Immature natural killer cell (primary cell): ENCODE measurements around the gene IGHMBP2. TPM values are rescaled to one million over a fixed set of nuclear protein-coding genes. Genes with fewer than 3 reads are reported as not detected.

Source experiments
- DNase-seq, 3 donors: peaks; one replicate each; pipeline ENCODE4 v3.0.0; 2022; ENCODE audit warnings: mixed read lengths in 1 of 3
- H3K27ac Mint-ChIP-seq, 6 donors: one replicate each; pipeline ENCODE4 v1.8.0; 2020; ENCODE audit warnings: mixed read lengths in 6 of 6, mild to moderate bottlenecking in 5 of 6, inconsistent platforms in 4 of 6, moderate library complexity in 3 of 6
- H3K27me3 Mint-ChIP-seq, 3 donors: one replicate each; pipeline ENCODE4 v1.8.0; 2020 to 2021; ENCODE audit warnings: low read depth in 3 of 3, mild to moderate bottlenecking in 3 of 3, mixed read lengths in 3 of 3, moderate library complexity in 3 of 3, inconsistent platforms in 1 of 3
- H3K36me3 Mint-ChIP-seq, 3 donors: one replicate each; pipeline ENCODE4 v1.8.0; 2020; ENCODE audit warnings: mixed read lengths in 3 of 3, inconsistent platforms in 2 of 3, mild to moderate bottlenecking in 2 of 3
- H3K4me1 Mint-ChIP-seq, 2 donors: one replicate each; pipeline ENCODE4 v1.8.0; 2020; ENCODE audit warnings: inconsistent platforms in 2 of 2, mild to moderate bottlenecking in 2 of 2, mixed read lengths in 2 of 2, moderate library complexity in 1 of 2
- H3K4me3 Mint-ChIP-seq, 5 donors: one replicate each; pipeline ENCODE4 v1.8.0; 2020; ENCODE audit warnings: mild to moderate bottlenecking in 5 of 5, mixed read lengths in 5 of 5, inconsistent platforms in 3 of 5, moderate library complexity in 3 of 5
- H3K9me3 Mint-ChIP-seq, 6 donors: one replicate each; pipeline ENCODE4 v1.8.0; 2020; ENCODE audit warnings: mild to moderate bottlenecking in 6 of 6, mixed read lengths in 6 of 6, inconsistent platforms in 4 of 6, moderate library complexity in 3 of 6
- polyA plus RNA-seq, 3 donors: library from polyadenylated mRNA; unstranded; fragments of 300-500 nt; fragmentation: Illumina TruSeq; gene quantifications; one replicate each; pipeline ENCODE4 v1.2.3, GENCODE V29; 2021

Gene IGHMBP2
- polyA plus RNA-seq, 3 donors from 2014 or later: 8.7 to 9.8 (median 8.9) TPM

DNA sequence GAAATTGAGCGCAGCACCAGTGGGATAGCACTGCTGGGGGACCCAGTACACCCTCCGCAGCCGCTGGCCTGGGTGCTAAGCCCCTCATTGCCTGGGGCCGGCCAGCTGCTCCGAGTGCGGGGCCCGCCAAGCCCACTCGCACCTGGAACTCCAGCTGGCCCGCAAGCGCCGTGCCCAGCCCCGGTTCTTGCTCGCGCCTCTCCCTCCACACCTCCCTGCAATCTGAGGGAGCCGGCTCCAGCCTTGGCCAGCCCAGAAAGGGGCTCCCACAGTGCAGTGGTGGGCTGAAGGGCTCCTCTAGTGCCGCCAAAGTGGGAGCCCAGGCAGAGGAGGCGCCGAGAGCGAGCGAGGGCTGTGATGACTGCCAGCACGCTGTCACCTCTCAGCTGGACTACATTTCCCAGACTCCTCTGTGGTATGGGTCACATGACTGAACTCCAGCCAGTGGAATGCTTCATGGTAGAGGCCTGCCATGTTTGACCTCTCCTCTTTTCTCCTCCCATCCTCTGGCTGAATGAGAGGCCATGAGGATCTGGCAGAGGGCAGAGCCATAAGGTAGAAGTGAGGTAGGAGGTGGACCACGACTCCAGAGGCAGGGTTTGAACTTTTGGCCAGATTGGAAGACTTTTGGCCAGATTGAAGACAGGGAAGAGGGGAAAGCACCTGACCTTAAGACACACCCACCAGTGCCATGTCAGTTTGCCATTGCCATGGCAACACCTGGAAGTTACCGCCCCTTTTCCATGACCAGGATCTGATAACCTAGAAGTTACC is 70.9 kb downstream of the IGHMBP2 start:
- no peak overlapping the region for H3K27ac Mint-ChIP-seq
- H3K36me3 Mint-ChIP-seq: no peaks in the 10 kb centered on the region
- no peaks in the 10 kb centered on the region for H3K9me3 Mint-ChIP-seq
- H3K4me1 Mint-ChIP-seq: no peaks in the 10 kb centered on the region
- H3K4me3 Mint-ChIP-seq: no peak overlapping the region
- no peak for DNase-seq
- peaks cover 3 to 4% (median 3%) of the 10 kb centered on the region in 3 donors for H3K27me3 Mint-ChIP-seq

DNA sequence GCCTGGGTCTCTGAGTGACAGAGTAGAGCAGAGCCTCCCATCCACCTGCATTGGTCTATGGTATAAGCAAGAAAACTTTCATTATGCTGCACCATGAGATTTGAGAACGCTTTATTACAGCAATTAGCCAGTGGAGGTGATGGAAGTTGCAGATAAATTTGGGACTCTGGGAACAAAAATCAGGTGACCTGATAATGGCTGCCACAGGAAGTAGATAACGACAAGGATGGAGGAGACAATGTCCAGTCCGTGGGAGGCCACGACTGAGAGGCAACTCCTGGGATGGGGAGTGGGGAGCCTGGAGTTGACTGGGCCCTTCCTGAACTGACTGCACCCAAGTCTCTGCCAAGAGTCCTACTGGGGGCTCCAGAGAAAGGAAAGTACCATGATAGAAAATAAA is 72.4 kb downstream of the IGHMBP2 start:
- H3K36me3 Mint-ChIP-seq: peaks cover 0 to 3% (median 0%) of the 10 kb centered on the region in 3 donors
- H3K27ac Mint-ChIP-seq: no peak overlapping the region
- H3K4me1 Mint-ChIP-seq: no peaks in the 10 kb centered on the region
- peaks cover 0 to 4% (median 3%) of the 10 kb centered on the region in 3 donors for H3K27me3 Mint-ChIP-seq
- no peak for DNase-seq
- H3K4me3 Mint-ChIP-seq: no peak overlapping the region
- H3K9me3 Mint-ChIP-seq: no peaks in the 10 kb centered on the region

DNA sequence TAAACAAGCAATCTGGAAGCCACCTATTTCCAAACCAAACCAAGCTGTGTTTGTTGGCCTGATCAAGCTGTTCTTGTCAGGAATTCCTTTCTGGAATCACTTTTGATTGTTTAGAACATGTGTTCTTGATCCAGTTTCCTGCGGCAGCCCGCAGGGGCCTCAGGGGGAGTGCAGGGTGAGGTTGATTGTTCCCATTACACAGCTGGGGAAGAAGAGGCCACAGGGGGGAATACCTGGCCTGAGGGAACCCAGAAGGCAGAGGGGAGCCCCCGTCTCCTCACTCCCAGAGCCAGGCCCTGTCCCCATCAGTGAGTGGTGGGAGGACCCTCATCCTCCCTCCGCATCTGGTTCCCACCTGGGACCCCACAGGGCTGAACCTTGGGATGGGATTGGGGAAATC is 72.9 kb downstream of the IGHMBP2 start:
- no peak for DNase-seq
- Mint-ChIP-seq H3K4me3 (no peak overlapping the region), H3K9me3 (no peaks in the 10 kb centered on the region), H3K36me3 (peaks cover 0 to 3% (median 0%) of the 10 kb centered on the region in 3 donors), H3K4me1 (no peaks in the 10 kb centered on the region), H3K27ac (no peak overlapping the region), H3K27me3 (peaks cover 0 to 4% (median 2%) of the 10 kb centered on the region in 3 donors)

DNA sequence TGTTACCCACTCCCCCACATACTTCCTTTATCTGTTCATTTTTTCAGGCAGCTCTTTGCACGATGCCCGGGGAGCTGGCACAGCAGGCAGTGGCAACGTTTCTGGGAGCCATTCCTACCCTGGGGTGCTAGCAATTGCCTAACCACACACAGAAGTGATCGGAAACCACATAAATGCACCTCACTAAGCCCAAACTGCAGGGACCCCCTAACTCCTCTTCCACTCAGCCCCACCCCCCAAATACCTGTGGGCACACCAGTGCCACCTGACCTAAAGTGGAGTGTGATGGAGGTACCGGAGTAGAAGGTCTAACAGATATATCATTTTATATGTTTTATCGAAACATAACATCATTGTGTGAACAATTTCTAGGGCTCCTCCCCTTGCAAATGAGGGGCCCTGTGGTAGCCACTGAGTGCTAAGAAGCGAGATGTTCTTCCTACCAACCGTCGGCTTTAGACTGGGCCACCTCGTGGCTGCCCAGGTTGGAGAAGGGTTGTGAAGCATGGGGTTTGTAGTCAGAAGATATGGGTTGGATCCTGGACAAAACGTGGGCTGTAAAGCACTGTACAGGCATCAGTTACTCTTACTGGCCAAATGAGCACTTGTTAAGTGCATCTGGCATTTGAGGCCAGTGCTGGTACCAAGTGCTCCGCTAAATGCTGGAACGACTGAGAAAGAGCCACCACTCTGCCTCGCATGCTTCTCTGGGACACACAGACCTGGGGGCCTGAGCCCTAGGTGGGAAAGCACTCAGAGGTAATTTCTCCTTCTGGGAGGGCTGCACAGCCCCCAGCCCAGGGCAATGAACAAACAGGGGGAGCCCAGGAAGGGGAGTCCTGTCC is 74.3 kb downstream of the IGHMBP2 start:
- Mint-ChIP-seq H3K27me3 (peaks cover 0 to 6% (median 2%) of the 10 kb centered on the region in 3 donors), H3K36me3 (peaks cover 0 to 3% (median 0%) of the 10 kb centered on the region in 3 donors), H3K27ac (no peak overlapping the region), H3K4me1 (no peaks in the 10 kb centered on the region), H3K9me3 (peaks cover 0 to 4% (median 0%) of the 10 kb centered on the region in 6 donors), H3K4me3 (no peak overlapping the region)
- no peak for DNase-seq

DNA sequence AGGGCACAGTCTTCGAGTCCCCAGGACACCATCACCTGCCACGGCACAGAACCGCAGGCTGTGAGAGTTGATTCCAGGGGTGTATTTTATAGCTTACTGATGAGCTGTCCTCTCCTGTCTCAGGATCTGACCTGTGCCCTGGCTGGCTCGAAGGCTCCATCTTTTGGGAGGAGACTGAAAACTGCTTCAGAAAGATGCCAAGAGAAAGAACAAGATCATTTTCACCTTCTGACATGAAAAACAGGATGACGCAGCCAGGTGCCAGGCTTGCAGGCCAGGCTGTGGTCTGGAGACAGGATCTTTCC is 74.9 kb downstream of the IGHMBP2 start:
- no peak for DNase-seq
- peaks cover 0 to 6% (median 2%) of the 10 kb centered on the region in 3 donors for H3K27me3 Mint-ChIP-seq
- H3K27ac Mint-ChIP-seq: no peak overlapping the region
- peaks cover 0 to 4% (median 0%) of the 10 kb centered on the region in 6 donors for H3K9me3 Mint-ChIP-seq
- no peaks in the 10 kb centered on the region for H3K4me1 Mint-ChIP-seq
- no peak overlapping the region for H3K4me3 Mint-ChIP-seq
- peaks cover 0 to 3% (median 0%) of the 10 kb centered on the region in 3 donors for H3K36me3 Mint-ChIP-seq

DNA sequence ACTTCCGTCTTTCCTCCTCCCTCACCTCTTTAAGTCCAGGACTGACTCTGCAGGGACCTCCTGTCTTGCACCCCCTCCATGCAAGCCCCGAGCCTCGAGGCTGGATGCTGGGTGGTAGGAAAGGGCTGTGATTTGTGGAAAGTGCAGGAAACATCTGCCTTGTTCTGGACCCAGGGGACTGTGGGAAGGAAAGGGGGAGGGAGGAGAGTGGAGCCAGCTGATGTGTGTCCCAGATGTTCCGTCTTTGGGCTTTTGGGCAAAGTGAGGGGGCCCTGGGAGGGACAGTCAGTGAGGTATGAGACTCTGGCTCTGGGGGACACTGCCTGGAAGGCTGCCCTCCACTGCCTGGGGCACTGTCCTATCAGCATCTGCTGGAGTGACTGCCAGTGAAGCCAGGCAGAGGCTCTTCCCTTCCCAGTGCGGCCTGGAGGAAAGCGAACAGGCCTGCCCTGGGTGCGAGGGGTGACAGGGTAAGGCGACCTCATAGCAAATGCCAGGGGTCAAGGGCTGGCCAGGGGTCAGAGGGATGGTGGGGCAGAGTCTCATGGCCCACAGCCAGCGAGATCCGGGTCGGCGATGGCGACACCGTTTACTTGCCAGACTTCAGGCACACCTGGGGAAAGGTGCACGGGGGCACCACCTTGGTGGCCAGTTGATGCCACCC is 75.4 kb downstream of the IGHMBP2 start:
- Mint-ChIP-seq H3K4me1 (no peaks in the 10 kb centered on the region), H3K4me3 (no peak overlapping the region), H3K36me3 (peaks cover 0 to 3% (median 0%) of the 10 kb centered on the region in 3 donors), H3K27ac (no peak overlapping the region), H3K27me3 (peaks cover 1 to 8% (median 5%) of the 10 kb centered on the region in 3 donors), H3K9me3 (peaks cover 0 to 4% (median 0%) of the 10 kb centered on the region in 6 donors)
- DNase-seq: no peak

DNA sequence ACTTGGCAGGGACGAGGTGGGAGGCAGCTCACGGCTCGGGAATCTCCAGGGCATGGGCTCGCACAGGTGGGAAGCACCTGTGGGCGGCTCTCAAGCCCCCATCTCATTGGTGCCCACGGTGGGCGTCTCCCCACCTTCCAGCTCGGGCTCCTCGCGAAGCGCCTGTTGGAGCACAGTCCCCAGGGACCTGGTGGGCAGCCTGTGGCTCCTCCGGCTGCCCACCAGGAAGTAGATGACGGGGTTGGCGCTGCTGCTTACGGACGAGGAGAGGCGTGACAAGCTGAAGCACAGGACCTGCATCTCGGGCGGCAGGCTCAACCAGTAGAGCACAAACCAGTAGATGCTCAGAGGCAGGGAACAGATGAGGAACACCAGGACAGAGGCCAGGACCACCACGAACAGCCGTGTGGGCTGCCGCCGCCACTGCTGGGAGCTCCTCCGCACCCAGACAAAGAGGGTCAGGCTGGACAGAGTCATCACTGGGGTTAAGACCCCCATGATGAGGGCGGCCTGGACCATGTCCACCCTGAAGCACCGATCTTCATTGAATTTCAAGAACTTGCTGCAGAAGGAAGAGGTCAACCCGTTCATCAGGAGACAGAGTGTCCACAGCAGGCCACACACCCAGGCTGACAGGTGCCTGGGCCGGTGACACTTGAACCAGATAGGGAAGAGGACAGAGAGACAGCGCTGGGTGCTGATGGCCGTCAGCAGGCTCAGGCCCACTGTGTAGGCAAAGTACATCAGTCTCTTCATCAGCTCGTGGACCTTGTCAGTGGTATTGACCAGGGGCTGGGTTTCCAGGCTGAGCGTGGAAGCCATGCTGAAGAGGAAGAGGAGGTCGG is 76.5 kb downstream of the IGHMBP2 start:
- no peak overlapping the region for H3K4me3 Mint-ChIP-seq
- no peak for DNase-seq
- H3K36me3 Mint-ChIP-seq: peaks cover 0 to 3% (median 0%) of the 10 kb centered on the region in 3 donors
- H3K27ac Mint-ChIP-seq: no peak overlapping the region
- H3K4me1 Mint-ChIP-seq: no peaks in the 10 kb centered on the region
- peaks cover 0 to 4% (median 0%) of the 10 kb centered on the region in 6 donors for H3K9me3 Mint-ChIP-seq
- H3K27me3 Mint-ChIP-seq: peaks cover 2 to 9% (median 8%) of the 10 kb centered on the region in 3 donors

DNA sequence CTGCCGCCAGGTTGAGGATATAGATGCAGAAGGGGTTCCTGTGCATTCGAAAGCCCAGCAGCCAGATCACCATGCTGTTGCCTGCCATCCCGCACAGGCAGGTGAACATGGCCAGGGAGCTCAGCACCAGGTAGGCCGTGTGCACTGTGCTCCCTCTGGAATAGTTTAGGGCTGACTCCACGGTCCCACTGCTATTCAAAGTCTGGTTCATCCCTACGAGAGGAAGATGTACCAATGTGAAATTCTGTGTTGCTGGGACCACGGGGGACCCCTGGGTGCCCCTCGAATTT is 77.0 kb downstream of the IGHMBP2 start, which contains the start of gene MRGPRD:
Gene MRGPRD, minus strand, starts transcription at position 211 of the 290 bp plus-strand sequence. Its CDS starts 0 bp downstream, at position 211.
- no peak within 1 kb of the TSS for H3K27ac Mint-ChIP-seq
- no peak for DNase-seq

DNA sequence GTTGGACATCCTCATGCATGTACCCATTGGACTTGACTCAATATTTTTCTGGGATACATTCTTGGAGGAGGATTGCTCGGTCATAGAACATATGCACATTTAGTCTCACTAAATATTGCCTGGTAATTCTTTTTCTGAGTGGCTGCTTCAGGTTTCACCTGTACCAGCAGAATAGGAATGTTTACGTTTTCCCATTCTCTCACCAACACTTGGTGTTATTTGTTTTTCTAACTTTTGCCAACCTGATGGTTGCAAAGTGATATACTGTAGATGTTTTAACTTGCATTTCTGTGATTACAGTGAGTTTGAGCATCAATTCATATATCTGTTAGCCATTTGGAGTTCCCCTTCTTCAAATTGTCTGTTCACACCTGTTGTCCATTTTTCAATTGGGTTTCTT is 78.4 kb downstream of the IGHMBP2 start:
- no peak for DNase-seq
- Mint-ChIP-seq H3K4me3 (no peak overlapping the region), H3K36me3 (peaks cover 0 to 8% (median 3%) of the 10 kb centered on the region in 3 donors), H3K4me1 (no peaks in the 10 kb centered on the region), H3K27me3 (peaks cover 10 to 13% (median 13%) of the 10 kb centered on the region in 3 donors), H3K9me3 (peaks cover 0 to 13% (median 7%) of the 10 kb centered on the region in 6 donors), H3K27ac (no peak overlapping the region)

More for the DNA sequence above, 77.0 kb downstream of the IGHMBP2 start, which contains the start of gene MRGPRD:
- peaks cover 0 to 4% (median 0%) of the 10 kb centered on the region in 6 donors for H3K9me3 Mint-ChIP-seq
- no peak within 1 kb of the TSS for H3K4me3 Mint-ChIP-seq
- H3K27me3 Mint-ChIP-seq: peaks cover 2 to 9% (median 8%) of the 10 kb centered on the region in 3 donors
- peaks cover 0 to 3% (median 0%) of the 10 kb centered on the region in 3 donors for H3K36me3 Mint-ChIP-seq
- no peaks in the 10 kb centered on the region for H3K4me1 Mint-ChIP-seq

DNA sequence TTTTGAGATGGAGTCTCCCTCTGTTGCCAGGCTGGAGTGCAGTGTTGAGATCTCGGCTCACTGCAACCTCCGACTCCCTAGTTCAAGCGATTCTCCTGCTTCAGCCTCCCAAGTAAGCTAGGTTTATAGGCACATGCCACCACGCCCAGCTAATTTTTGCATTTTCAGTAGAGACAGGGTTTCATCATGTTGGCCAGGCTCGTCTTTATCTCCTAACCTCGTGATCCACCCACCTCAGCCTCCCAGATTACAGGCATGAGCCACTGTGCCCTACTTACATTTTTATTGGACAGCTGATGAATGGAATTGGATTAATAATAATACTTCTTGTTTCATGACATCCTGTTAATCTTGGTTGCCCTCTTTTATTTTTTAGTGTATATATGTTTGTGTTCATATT is 80.1 kb downstream of the IGHMBP2 start:
- Mint-ChIP-seq H3K4me3 (no peak overlapping the region), H3K27me3 (peaks cover 13 to 15% (median 13%) of the 10 kb centered on the region in 3 donors), H3K36me3 (peaks cover 0 to 8% (median 3%) of the 10 kb centered on the region in 3 donors), H3K9me3 (peaks cover 0 to 14% (median 7%) of the 10 kb centered on the region in 6 donors), H3K27ac (no peak overlapping the region), H3K4me1 (no peaks in the 10 kb centered on the region)
- no peak for DNase-seq

DNA sequence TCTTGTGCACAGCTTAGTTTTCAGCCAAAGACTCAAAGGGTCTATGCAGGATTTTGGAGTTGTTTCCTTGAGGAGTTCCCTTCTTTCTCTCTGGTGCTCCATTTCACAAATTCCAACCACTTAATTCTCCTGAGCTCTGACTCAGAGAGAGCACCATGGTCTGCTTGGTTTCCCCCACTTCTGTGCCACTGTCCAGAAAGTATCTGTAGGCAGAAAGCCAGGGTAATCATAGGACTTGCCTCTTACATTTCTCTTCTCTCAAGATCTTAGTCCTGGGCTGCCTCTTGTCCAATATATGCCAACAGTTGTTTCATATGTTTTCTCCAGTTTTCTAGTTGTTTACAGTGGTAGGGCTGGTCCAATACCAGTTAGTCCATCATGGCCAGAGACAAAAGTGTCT is 83.5 kb downstream of the IGHMBP2 start:
- H3K4me1 Mint-ChIP-seq: no peaks in the 10 kb centered on the region
- peaks cover 0 to 8% (median 0%) of the 10 kb centered on the region in 3 donors for H3K36me3 Mint-ChIP-seq
- H3K27ac Mint-ChIP-seq: no peak overlapping the region
- peaks cover 0 to 14% (median 7%) of the 10 kb centered on the region in 6 donors for H3K9me3 Mint-ChIP-seq
- DNase-seq: no peak
- peaks cover 12 to 20% (median 14%) of the 10 kb centered on the region in 3 donors for H3K27me3 Mint-ChIP-seq
- H3K4me3 Mint-ChIP-seq: no peak overlapping the region

DNA sequence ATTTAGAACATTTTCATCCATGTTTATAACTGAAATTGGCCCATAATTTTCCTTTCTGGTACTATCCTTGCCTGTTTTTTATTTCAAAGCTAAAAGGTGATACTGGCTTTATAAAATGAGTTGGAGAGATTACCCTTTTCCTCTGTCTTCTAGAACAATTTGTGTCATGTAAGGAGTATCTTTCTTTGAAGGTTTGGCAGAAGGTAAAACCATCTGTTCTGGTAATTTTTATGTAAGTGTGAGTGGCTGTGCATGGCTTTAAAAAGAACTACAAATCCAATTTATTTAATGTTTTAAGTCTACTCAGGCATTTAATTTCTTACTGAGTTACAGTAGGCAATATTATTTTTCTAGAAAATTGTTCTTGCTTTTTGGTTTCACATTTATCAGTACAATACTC is 84.8 kb downstream of the IGHMBP2 start:
- DNase-seq: no peak
- no peak overlapping the region for H3K27ac Mint-ChIP-seq
- peaks cover 11 to 22% (median 17%) of the 10 kb centered on the region in 3 donors for H3K27me3 Mint-ChIP-seq
- peaks cover 0 to 8% (median 0%) of the 10 kb centered on the region in 3 donors for H3K36me3 Mint-ChIP-seq
- peaks cover 0 to 11% (median 7%) of the 10 kb centered on the region in 6 donors for H3K9me3 Mint-ChIP-seq
- no peaks in the 10 kb centered on the region for H3K4me1 Mint-ChIP-seq
- H3K4me3 Mint-ChIP-seq: no peak overlapping the region
